CD8-positive, alpha-beta memory T cell (primary cell): ENCODE measurements around the gene WDR62. TPM values are rescaled to one million over a fixed set of nuclear protein-coding genes. Genes with fewer than 3 reads are reported as not detected.

Experiments used
- CTCF ChIA-PET: fragments of 350-600 bp; sonication (Branson Sonifier 250); formaldehyde crosslinking; loops from one replicate; lab custom pipeline; 2021; ENCODE audit warnings: antibody characterized with exemption; lab: Charles Lee
- POLR2A ChIA-PET: fragments of 350-600 bp; sonication (Branson Sonifier 250); formaldehyde crosslinking; loops from one replicate; lab custom pipeline; 2021; ENCODE audit warnings: antibody characterized with exemption; lab: Charles Lee
- DNase-seq, 5 donors: peaks; one replicate each; pipeline versions ENCODE4 v3.0.0 to v3.0.0-alpha.2; 2020 to 2022; ENCODE audit warnings: mixed read lengths in 1 of 5
- H3K27ac ChIP-seq: one replicate; pipeline ENCODE4 v1.7.0; 2013; ENCODE audit warnings: low read depth, mild to moderate bottlenecking, low read length, moderate library complexity
- H3K27me3 ChIP-seq: 2 replicates; pipeline ENCODE4 v1.7.0; 2013; ENCODE audit warnings: low read length, mild to moderate bottlenecking; ENCODE audit not compliant: insufficient read depth, poor library complexity, severe bottlenecking
- H3K36me3 ChIP-seq: 2 replicates; pipeline ENCODE4 v1.7.0; 2013; ENCODE audit warnings: mild to moderate bottlenecking, low read length, moderate library complexity; ENCODE audit not compliant: insufficient read depth
- H3K4me1 ChIP-seq: 2 replicates; pipeline ENCODE4 v1.7.0; 2013; ENCODE audit warnings: mild to moderate bottlenecking, low read length, moderate library complexity; ENCODE audit not compliant: insufficient read depth
- H3K4me3 ChIP-seq: 2 replicates; pipeline ENCODE4 v1.7.0; 2013; ENCODE audit warnings: mild to moderate bottlenecking, low read length
- H3K9me3 ChIP-seq: 2 replicates; pipeline ENCODE4 v1.7.0; 2013; ENCODE audit warnings: mild to moderate bottlenecking, low read length
- H3K27ac Mint-ChIP-seq, 8 donors: one replicate each; pipeline ENCODE4 v1.8.0; 2020 to 2021; ENCODE audit warnings: mixed read lengths in 8 of 8, mild to moderate bottlenecking in 6 of 8, inconsistent platforms in 3 of 8, moderate library complexity in 3 of 8
- H3K27me3 Mint-ChIP-seq, 2 donors: one replicate each; pipeline ENCODE4 v1.8.0; 2020 to 2021; ENCODE audit warnings: mixed read lengths in 2 of 2, mild to moderate bottlenecking in 1 of 2, moderate library complexity in 1 of 2
- H3K36me3 Mint-ChIP-seq, 3 donors: one replicate each; pipeline ENCODE4 v1.8.0; 2020 to 2021; ENCODE audit warnings: mixed read lengths in 3 of 3, inconsistent platforms in 1 of 3, mild to moderate bottlenecking in 1 of 3
- H3K4me1 Mint-ChIP-seq, 3 donors: one replicate each; pipeline ENCODE4 v1.8.0; 2020 to 2021; ENCODE audit warnings: mixed read lengths in 3 of 3, inconsistent platforms in 1 of 3, mild to moderate bottlenecking in 1 of 3
- H3K4me3 Mint-ChIP-seq, 7 donors: one replicate each; pipeline ENCODE4 v1.8.0; 2020 to 2021; ENCODE audit warnings: mixed read lengths in 7 of 7, mild to moderate bottlenecking in 6 of 7, moderate library complexity in 4 of 7, inconsistent platforms in 2 of 7
- H3K9me3 Mint-ChIP-seq, 5 donors: one replicate each; pipeline ENCODE4 v1.8.0; 2020 to 2022; ENCODE audit warnings: mixed read lengths in 5 of 5, mild to moderate bottlenecking in 3 of 5, moderate library complexity in 2 of 5, inconsistent platforms in 1 of 5
- polyA plus RNA-seq: library from polyadenylated mRNA; unstranded; fragments of 300-500 nt; fragmentation: Illumina TruSeq; gene quantifications from one replicate; pipeline ENCODE4 v1.2.3, GENCODE V29; 2021
- total RNA-seq, 2 experiments: library from RNA; stranded (reverse); gene quantifications; one replicate each; pipeline ENCODE4 v1.2.3, GENCODE V29; 2021

WDR62 gene
- total and polyA plus RNA-seq, 3 experiments from 2014 or later, result 0.37 to 15.8 (median 15.7) TPM

DNA sequence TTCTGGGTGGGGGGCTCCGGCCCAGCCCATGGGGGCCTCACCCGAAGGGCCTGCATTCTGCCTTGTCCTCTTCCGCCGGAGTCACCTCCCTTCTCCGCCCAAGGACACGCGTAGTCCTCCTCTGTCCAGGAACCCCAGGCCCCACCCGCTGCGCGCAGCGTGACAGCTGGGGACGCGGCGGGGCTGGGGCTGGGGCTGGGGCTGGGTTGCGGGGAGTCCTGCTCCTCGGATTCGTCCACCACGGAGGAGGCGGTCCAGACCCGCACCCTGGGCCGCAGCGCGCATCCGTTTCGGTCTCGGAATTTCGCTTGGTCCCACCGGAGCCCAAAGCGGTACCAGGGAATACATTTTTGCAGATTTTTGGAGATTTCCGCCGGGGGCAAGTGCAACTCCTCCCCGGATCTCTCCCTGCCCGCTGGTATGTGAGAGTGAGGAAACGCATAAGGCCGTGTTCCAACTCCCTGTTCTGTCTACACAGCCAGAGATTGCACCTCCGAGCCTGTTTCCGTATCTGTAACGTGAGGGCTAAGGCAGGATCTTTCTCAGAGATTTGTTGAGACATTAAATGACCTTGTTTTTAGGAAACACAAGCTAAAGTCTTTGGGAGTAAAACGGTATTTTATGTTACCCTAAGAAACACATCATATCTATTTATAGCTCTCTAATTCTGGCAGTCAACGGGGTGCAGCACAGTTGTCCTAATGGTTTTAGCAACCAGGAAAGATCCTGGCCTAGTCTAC is 97.8 kb downstream of the WDR62 start, which contains the start of gene COX7A1:
COX7A1 (minus strand) TSS at position 96 of the 740 bp plus-strand sequence; CDS start at position 56, 40 bp downstream.
- Mint-ChIP-seq H3K9me3 (no peaks in the 10 kb centered on the region), H3K27me3 (no peaks in the 10 kb centered on the region), H3K4me3 (no peak within 1 kb of the TSS), H3K4me1 (peaks cover 0 to 1% (median 0%) of the 10 kb centered on the region in 3 donors), H3K36me3 (peaks cover 0 to 38% (median 9%) of the 10 kb centered on the region in 3 donors), H3K27ac (no peak within 1 kb of the TSS)
- Histone ChIP-seq H3K27ac (no peak within 1 kb of the TSS), H3K4me1 (no peaks in the 10 kb centered on the region), H3K4me3 (no peak within 1 kb of the TSS), H3K27me3 (no peaks in the 10 kb centered on the region), H3K9me3 (no peaks in the 10 kb centered on the region), H3K36me3 (no peaks in the 10 kb centered on the region)
- no peak for DNase-seq
- CTCF ChIA-PET, result interaction anchor here (0.6 kb wide), 1 partner anchor 24 kb away, joined by 3 read pairs; no protein-coding TSS in a partner anchor
- POLR2A ChIA-PET, result no interaction called here

GRCh38 chr19:36153126-36153525 is 98.4 kb downstream of the WDR62 start:
- Histone ChIP-seq H3K9me3 (no peaks in the 10 kb centered on the region), H3K27me3 (no peaks in the 10 kb centered on the region), H3K36me3 (no peaks in the 10 kb centered on the region), H3K27ac (no peak overlapping the region), H3K4me3 (no peak overlapping the region), H3K4me1 (no peaks in the 10 kb centered on the region)
- no peak for DNase-seq
- Mint-ChIP-seq H3K36me3 (peaks cover 0 to 33% (median 9%) of the 10 kb centered on the region in 3 donors), H3K27me3 (no peaks in the 10 kb centered on the region), H3K4me3 (no peak overlapping the region), H3K4me1 (peaks cover 0 to 1% (median 0%) of the 10 kb centered on the region in 3 donors), H3K27ac (no peak overlapping the region), H3K9me3 (no peaks in the 10 kb centered on the region)
- ChIA-PET CTCF (interaction anchor here (0.6 kb wide), 1 partner anchor 25 kb away, joined by 3 read pairs; no protein-coding TSS in a partner anchor), POLR2A (no interaction called here)

Other genes with a start within 250 kb of the WDR62 start
- gene PRODH2, start 242.1 kb upstream of the WDR62 start, total RNA-seq, result not detected
- not detected for gene PRODH2, start 242.1 kb upstream of the WDR62 start, polyA plus RNA-seq
- gene NPHS1, start 202.4 kb upstream of the WDR62 start, total RNA-seq, result not detected
- gene NPHS1, start 202.4 kb upstream of the WDR62 start, polyA plus RNA-seq, result not detected
- gene KIRREL2, start 198.0 kb upstream of the WDR62 start, total RNA-seq, result under 1 TPM; 0.62 to 0.83 TPM
- gene KIRREL2, start 198.0 kb upstream of the WDR62 start, polyA plus RNA-seq, result not detected
- under 1 TPM; 0.85 to 0.86 TPM for gene APLP1, start 186.3 kb upstream of the WDR62 start, total RNA-seq
- not detected for gene APLP1, start 186.3 kb upstream of the WDR62 start, polyA plus RNA-seq
- gene NFKBID, start 154.4 kb upstream of the WDR62 start, total RNA-seq, result 10 to 100 TPM; 63.3 to 66.5 TPM
- gene NFKBID, start 154.4 kb upstream of the WDR62 start, polyA plus RNA-seq, result 3.0 TPM
- gene HCST, start 152.4 kb upstream of the WDR62 start, total RNA-seq, result 10 to 100 TPM; 53.4 to 60.1 TPM
- gene HCST, start 152.4 kb upstream of the WDR62 start, polyA plus RNA-seq, result 1,883 TPM
- 1 to 10 TPM; 6.4 to 6.8 TPM for gene TYROBP, start 146.6 kb upstream of the WDR62 start, total RNA-seq
- gene TYROBP, start 146.6 kb upstream of the WDR62 start, polyA plus RNA-seq, result 96.2 TPM
- gene LRFN3, start 118.5 kb upstream of the WDR62 start, total RNA-seq, result 10 to 100 TPM; 12.4 to 12.5 TPM
- gene LRFN3, start 118.5 kb upstream of the WDR62 start, polyA plus RNA-seq, result 3.0 TPM
- gene SDHAF1, start 59.7 kb upstream of the WDR62 start, total RNA-seq, result 10 to 100 TPM; 21.0 to 21.9 TPM
- 54.2 TPM for gene SDHAF1, start 59.7 kb upstream of the WDR62 start, polyA plus RNA-seq
- 1 to 10 TPM; 1.2 to 1.9 TPM for gene SYNE4, start 46.1 kb upstream of the WDR62 start, total RNA-seq
- not detected for gene SYNE4, start 46.1 kb upstream of the WDR62 start, polyA plus RNA-seq
- gene ALKBH6, start 40.7 kb upstream of the WDR62 start, total RNA-seq, result 10 to 100 TPM; 37.2 to 41.3 TPM
- gene ALKBH6, start 40.7 kb upstream of the WDR62 start, polyA plus RNA-seq, result 21.2 TPM
- gene CLIP3, start 22.0 kb upstream of the WDR62 start, total RNA-seq, result under 1 TPM; 0.29 to 0.33 TPM
- 0.39 TPM for gene CLIP3, start 22.0 kb upstream of the WDR62 start, polyA plus RNA-seq
- gene THAP8, start 612 bp upstream of the WDR62 start, total RNA-seq, result 1 to 10 TPM; 1.3 to 1.9 TPM
- gene THAP8, start 612 bp upstream of the WDR62 start, polyA plus RNA-seq, result 8.5 TPM
- not detected for gene OVOL3, start 56.2 kb downstream of the WDR62 start, total RNA-seq
- gene OVOL3, start 56.2 kb downstream of the WDR62 start, polyA plus RNA-seq, result not detected
- gene POLR2I, start 60.0 kb downstream of the WDR62 start, total RNA-seq, result 100 to 1,000 TPM; 118 to 131 TPM
- 159 TPM for gene POLR2I, start 60.0 kb downstream of the WDR62 start, polyA plus RNA-seq
- gene TBCB, start 60.6 kb downstream of the WDR62 start, total RNA-seq, result 100 to 1,000 TPM; 135 to 137 TPM
- gene TBCB, start 60.6 kb downstream of the WDR62 start, polyA plus RNA-seq, result 261 TPM
- gene CAPNS1, start 85.2 kb downstream of the WDR62 start, total RNA-seq, result 100 to 1,000 TPM; 415 to 432 TPM
- 167 TPM for gene CAPNS1, start 85.2 kb downstream of the WDR62 start, polyA plus RNA-seq
- not detected for gene COX7A1, start 97.5 kb downstream of the WDR62 start, total RNA-seq
- not detected for gene COX7A1, start 97.5 kb downstream of the WDR62 start, polyA plus RNA-seq
- gene ZNF565, start 159.8 kb downstream of the WDR62 start, total RNA-seq, result 1 to 10 TPM; 2.1 to 2.5 TPM
- gene ZNF565, start 159.8 kb downstream of the WDR62 start, polyA plus RNA-seq, result 6.4 TPM
- gene ZNF146, start 160.2 kb downstream of the WDR62 start, total RNA-seq, result 100 to 1,000 TPM; 122 to 129 TPM
- 80.6 TPM for gene ZNF146, start 160.2 kb downstream of the WDR62 start, polyA plus RNA-seq